GM12864 (cell line): ENCODE data around the gene IL16.
"Not testable (repeated sequence)": the region's sequence is repeated elsewhere in the genome, so short reads cannot be mapped to it uniquely, and the experiment has no call there.

Experiments used
- DNase-seq: peaks from one replicate; pipeline ENCODE4 v3.0.0-alpha.2; 2011; ENCODE audit warnings: low read depth
- H3K4me3 ChIP-seq: 2 replicates; pipeline ENCODE4 v1.5.1; 2011; ENCODE audit warnings: mild to moderate bottlenecking, low read depth, low read length, control low read depth
- CTCF ChIP-seq: IDR thresholded peaks from 2 replicates; pipeline ENCODE4 v1.5.1; 2011; ENCODE audit warnings: low read depth, mild to moderate bottlenecking, moderate library complexity, low read length, control low read depth, inconsistent platforms; ENCODE audit errors: missing control alignments

IL16 gene

DNA sequence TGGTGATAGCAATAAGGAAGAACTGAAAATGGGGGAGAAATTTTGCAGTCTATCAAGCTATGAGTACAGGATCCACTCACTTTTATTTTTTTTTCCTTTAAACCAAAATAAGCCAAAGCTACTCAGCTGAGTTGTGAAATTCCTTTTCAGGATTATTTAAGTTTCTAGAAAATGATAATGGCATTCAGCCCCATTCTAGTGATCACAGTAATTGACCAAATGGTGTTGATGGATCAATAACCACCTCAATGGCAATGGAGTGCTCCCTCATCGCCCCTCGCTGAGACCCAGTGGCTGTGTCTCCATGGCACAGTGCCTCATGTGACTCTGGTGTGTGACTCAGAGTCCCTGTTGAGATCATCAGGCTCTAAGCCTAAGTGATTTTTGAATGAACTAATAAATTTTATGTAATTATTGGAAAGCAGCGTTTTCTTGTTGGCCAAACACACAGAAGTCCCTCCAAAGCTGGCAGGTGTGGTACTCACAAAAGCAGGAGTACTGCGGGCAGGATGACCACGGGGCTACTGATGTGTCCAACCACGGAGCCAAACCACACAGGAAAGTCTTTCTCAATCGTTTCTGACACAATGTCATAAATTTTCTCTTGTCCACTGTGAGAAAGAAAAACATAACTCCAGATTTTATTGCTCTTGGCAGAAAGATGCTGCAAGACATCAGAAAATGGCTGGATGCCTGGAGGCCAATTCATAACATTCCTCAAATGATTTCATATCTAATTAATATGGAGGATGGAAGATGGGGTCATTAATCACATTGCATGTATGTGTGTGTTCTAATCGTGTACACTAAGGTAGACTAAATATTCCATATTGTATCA is 141.7 kb downstream of the IL16 start:
- no peak for TF ChIP-seq CTCF
- no peak for DNase-seq
- H3K4me3 ChIP-seq, result no peak overlapping the region

GRCh38 chr15:81339321-81339720 is 142.6 kb downstream of the IL16 start:
- no peak overlapping the region for H3K4me3 ChIP-seq
- TF ChIP-seq CTCF, result no peak
- DNase-seq, result no peak

DNA sequence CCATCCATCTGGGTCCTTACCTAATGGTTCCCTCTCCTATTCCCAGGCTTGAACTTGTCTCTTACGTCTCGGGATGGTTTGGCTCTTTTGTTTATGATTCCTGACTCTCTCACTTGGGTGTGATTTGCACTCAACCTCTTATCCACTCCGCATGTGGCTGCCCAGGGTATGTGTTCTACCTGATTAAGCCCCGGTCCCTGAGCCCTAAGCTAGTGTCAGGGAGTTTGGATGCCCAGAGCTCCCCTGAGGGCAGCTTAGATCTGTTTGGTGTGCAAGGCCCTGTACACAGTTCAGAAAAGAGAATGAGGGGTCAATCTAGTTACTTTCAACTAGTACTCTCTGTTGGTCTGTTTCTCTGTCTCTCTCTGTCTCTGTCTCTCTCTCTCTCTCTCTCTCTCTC is 143.2 kb downstream of the IL16 start:
- no peak for DNase-seq
- no peak overlapping the region for H3K4me3 ChIP-seq
- TF ChIP-seq CTCF, result no peak

- TF ChIP-seq CTCF, result no peak
- H3K4me3 ChIP-seq, result no peak overlapping the region
- DNase-seq, result no peak
Observed at GRCh38 chr15:81341351-81341750, 144.7 kb downstream of the IL16 start.

GRCh38 chr15:81343371-81343770 is 146.7 kb downstream of the IL16 start:
- no peak overlapping the region for H3K4me3 ChIP-seq
- no peak for TF ChIP-seq CTCF
- DNase-seq, result no peak

- no peak for TF ChIP-seq CTCF
- H3K4me3 ChIP-seq, result no peak overlapping the region
- DNase-seq, result no peak
Observed at GRCh38 chr15:81346611-81347010, 149.9 kb downstream of the IL16 start.

- no peak for DNase-seq
- TF ChIP-seq CTCF, result no peak
- H3K4me3 ChIP-seq, result no peak overlapping the region
Observed at GRCh38 chr15:81347910-81348309, 151.2 kb downstream of the IL16 start.

DNA sequence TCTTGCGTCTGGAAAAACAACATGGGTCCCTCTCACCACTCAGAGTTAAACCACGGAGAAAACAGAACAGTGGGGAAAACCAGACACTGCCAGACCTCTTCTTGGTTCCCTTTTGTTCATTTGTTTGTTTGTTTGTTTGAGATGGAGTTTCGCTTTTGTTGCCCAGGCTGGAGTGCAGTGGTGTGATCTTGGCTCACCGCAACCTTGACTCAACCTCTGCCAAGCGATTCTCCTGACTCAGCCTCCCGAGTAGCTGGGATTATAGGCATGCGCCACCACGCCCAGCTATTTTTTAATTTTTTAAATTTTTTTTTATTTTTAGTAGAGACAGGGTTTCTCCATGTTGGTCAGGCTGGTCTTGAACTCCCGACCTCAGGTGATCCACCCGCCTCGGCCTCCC is 152.0 kb downstream of the IL16 start:
- not testable (repeated sequence) for DNase-seq, H3K4me3 ChIP-seq
